HG03135 (cell line): ENCODE data around the gene UBTD1.
A peak's percentile ranks its signal among the peaks of the same experiment; 100 is the strongest.
"Not testable (repeated sequence)": the region's sequence is repeated elsewhere in the genome, so short reads cannot be mapped to it uniquely, and the experiment has no call there.

Source experiments
- ATAC-seq: cut with Tn5 transposase; IDR thresholded peaks from one replicate; pipeline ENCODE4 v1.9.1; 2021; ENCODE audit warnings: mild to moderate bottlenecking, moderate library complexity; ENCODE audit not compliant: unreplicated experiment

Gene UBTD1

GRCh38 chr10:97498841-97499560 lies at the start of gene UBTD1:
Gene UBTD1 (plus strand): TSS chr10:97498924. CDS start chr10:97499204, 280 bp downstream.
- peak; percentile 4 for ATAC-seq

GRCh38 chr10:97450828-97451227 lies 47.9 kb upstream of the UBTD1 start:
- no peak for ATAC-seq

- ATAC-seq, result no peak
Measured at GRCh38 chr10:97451605-97452004, 47.1 kb upstream of the UBTD1 start.

GRCh38 chr10:97452352-97452751 lies 46.4 kb upstream of the UBTD1 start:
- ATAC-seq, result no peak

GRCh38 chr10:97454330-97455036 lies 44.2 kb upstream of the UBTD1 start:
- no peak for ATAC-seq

GRCh38 chr10:97456034-97456685 lies 42.6 kb upstream of the UBTD1 start:
- ATAC-seq, result no peak

- no peak for ATAC-seq
Measured at GRCh38 chr10:97456686-97457065, 42.0 kb upstream of the UBTD1 start.

GRCh38 chr10:97459111-97459510 lies 39.6 kb upstream of the UBTD1 start:
- ATAC-seq, result no peak

GRCh38 chr10:97459933-97460332 lies 38.8 kb upstream of the UBTD1 start:
- ATAC-seq, result no peak

GRCh38 chr10:97462309-97462708 lies 36.4 kb upstream of the UBTD1 start:
- no peak for ATAC-seq

GRCh38 chr10:97463363-97464132 lies 35.2 kb upstream of the UBTD1 start:
- no peak for ATAC-seq

GRCh38 chr10:97464226-97464625 lies 34.5 kb upstream of the UBTD1 start:
- no peak for ATAC-seq

GRCh38 chr10:97465982-97466381 lies 32.7 kb upstream of the UBTD1 start:
- no peak for ATAC-seq

GRCh38 chr10:97466755-97467154 lies 32.0 kb upstream of the UBTD1 start:
- no peak for ATAC-seq

GRCh38 chr10:97468162-97468561 lies 30.6 kb upstream of the UBTD1 start:
- ATAC-seq, result no peak

GRCh38 chr10:97468781-97469180 lies 29.9 kb upstream of the UBTD1 start:
- not testable (repeated sequence) for ATAC-seq

GRCh38 chr10:97474918-97475317 lies 23.8 kb upstream of the UBTD1 start:
- no peak for ATAC-seq

GRCh38 chr10:97475936-97476594 lies 22.7 kb upstream of the UBTD1 start:
- ATAC-seq, result no peak

- not testable (repeated sequence) for ATAC-seq
Measured at GRCh38 chr10:97479410-97479809, 19.3 kb upstream of the UBTD1 start.

GRCh38 chr10:97479939-97480338 lies 18.8 kb upstream of the UBTD1 start:
- no peak for ATAC-seq

GRCh38 chr10:97481071-97481470 lies 17.7 kb upstream of the UBTD1 start:
- no peak for ATAC-seq
